ENCODE measurements around the gene MARK4. TPM values are rescaled to one million over a fixed set of nuclear protein-coding genes. Genes with fewer than 3 reads are reported as not detected.

Gene MARK4
- total RNA-seq, 1 donor from 2014 or later: 47.3 TPM

- H3K27me3 Mint-ChIP-seq: no peaks in the 10 kb centered on the region
- no peaks in the 10 kb centered on the region for H3K9me3 Mint-ChIP-seq
- DNase-seq (ENCODE audit: extremely low spot score, unreplicated experiment): no peak
- H3K4me3 Mint-ChIP-seq: peak overlapping the region; percentile 97
- H3K36me3 Mint-ChIP-seq: no peaks in the 10 kb centered on the region
- peaks cover 26% of the 10 kb centered on the region for H3K4me1 Mint-ChIP-seq (ENCODE audit: unreplicated experiment)
- TF ChIP-seq, protein P1, sequence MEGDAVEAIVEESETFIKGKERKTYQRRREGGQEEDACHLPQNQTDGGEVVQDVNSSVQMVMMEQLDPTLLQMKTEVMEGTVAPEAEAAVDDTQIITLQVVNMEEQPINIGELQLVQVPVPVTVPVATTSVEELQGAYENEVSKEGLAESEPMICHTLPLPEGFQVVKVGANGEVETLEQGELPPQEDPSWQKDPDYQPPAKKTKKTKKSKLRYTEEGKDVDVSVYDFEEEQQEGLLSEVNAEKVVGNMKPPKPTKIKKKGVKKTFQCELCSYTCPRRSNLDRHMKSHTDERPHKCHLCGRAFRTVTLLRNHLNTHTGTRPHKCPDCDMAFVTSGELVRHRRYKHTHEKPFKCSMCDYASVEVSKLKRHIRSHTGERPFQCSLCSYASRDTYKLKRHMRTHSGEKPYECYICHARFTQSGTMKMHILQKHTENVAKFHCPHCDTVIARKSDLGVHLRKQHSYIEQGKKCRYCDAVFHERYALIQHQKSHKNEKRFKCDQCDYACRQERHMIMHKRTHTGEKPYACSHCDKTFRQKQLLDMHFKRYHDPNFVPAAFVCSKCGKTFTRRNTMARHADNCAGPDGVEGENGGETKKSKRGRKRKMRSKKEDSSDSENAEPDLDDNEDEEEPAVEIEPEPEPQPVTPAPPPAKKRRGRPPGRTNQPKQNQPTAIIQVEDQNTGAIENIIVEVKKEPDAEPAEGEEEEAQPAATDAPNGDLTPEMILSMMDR (conservative IDR thresholded peaks at IDR 0.05): no peak
- H3K27ac Mint-ChIP-seq: peak overlapping the region; percentile 82
Observed at GRCh38 chr19:45250216-45250831, 747 bp upstream of the MARK4 start.

DNA sequence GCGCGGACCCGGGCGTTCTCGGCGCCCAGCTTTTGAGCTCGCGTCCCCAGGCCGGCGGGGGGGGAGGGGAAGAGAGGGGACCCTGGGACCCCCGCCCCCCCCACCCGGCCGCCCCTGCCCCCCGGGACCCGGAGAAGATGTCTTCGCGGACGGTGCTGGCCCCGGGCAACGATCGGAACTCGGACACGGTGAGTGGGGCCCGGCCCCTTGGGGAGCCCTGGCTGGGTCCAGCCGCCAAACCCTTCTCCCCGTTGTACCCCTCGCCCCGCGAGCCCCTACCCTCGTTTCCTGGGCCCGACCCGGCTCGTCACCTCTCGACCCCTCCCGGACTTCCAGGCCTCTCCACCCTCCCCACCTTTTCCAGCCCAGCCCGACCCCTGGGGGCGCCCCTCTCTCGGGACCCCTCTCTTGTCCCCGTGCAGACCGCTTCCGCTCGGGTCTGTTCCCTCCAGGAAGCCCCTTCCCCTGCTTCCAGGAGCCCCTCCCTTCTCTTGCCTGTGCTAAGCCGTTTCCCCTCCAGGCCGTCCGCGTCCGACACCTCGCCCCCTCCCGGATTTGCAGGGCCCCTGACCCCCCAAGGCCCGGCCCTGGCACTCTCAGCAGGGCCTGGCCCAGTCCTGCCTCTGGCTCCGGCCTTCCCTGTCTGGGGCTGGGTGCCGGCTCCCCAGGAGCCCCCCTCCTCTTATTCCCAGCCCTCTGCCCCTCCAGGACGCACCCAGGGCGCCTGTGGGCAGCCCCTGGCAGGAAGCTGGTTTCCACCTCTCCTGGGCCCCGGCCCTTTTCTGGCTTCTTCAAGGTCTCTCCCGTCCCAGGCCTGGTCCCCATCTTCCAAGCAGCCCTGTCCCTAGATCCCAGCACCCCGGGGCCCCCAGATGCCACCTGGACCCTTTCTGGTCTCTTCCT, 632 bp downstream of the MARK4 start:
- Mint-ChIP-seq H3K27me3 (no peaks in the 10 kb centered on the region), H3K4me3 (peak overlapping the region; percentile 87), H3K4me1 (ENCODE audit: unreplicated experiment) (peaks cover 26% of the 10 kb centered on the region), H3K36me3 (no peaks in the 10 kb centered on the region), H3K9me3 (no peaks in the 10 kb centered on the region), H3K27ac (peak overlapping the region; percentile 60)
- TF ChIP-seq, protein P1 (conservative IDR thresholded peaks at IDR 0.05): no peak
- DNase-seq (ENCODE audit: extremely low spot score, unreplicated experiment): no peak

GRCh38 chr19:45253396-45254027, 2.4 kb downstream of the MARK4 start:
- Mint-ChIP-seq H3K4me1 (ENCODE audit: unreplicated experiment) (peaks cover 26% of the 10 kb centered on the region), H3K36me3 (no peaks in the 10 kb centered on the region), H3K27ac (peak overlapping the region; percentile 60), H3K27me3 (no peaks in the 10 kb centered on the region), H3K9me3 (no peaks in the 10 kb centered on the region), H3K4me3 (peak overlapping the region; percentile 87)
- TF ChIP-seq, protein P1 (conservative IDR thresholded peaks at IDR 0.05): no peak
- DNase-seq (ENCODE audit: extremely low spot score, unreplicated experiment): no peak

- H3K4me1 Mint-ChIP-seq (ENCODE audit: unreplicated experiment): peaks cover 26% of the 10 kb centered on the region
- peak overlapping the region; percentile 87 for H3K4me3 Mint-ChIP-seq
- H3K9me3 Mint-ChIP-seq: no peaks in the 10 kb centered on the region
- DNase-seq (ENCODE audit: extremely low spot score, unreplicated experiment): no peak
- no peaks in the 10 kb centered on the region for H3K36me3 Mint-ChIP-seq
- H3K27ac Mint-ChIP-seq: peak overlapping the region; percentile 21
- TF ChIP-seq, protein P1 (conservative IDR thresholded peaks at IDR 0.05): peak; percentile 56
- H3K27me3 Mint-ChIP-seq: no peaks in the 10 kb centered on the region
Observed at GRCh38 chr19:45254044-45254531, 3.0 kb downstream of the MARK4 start.

DNA sequence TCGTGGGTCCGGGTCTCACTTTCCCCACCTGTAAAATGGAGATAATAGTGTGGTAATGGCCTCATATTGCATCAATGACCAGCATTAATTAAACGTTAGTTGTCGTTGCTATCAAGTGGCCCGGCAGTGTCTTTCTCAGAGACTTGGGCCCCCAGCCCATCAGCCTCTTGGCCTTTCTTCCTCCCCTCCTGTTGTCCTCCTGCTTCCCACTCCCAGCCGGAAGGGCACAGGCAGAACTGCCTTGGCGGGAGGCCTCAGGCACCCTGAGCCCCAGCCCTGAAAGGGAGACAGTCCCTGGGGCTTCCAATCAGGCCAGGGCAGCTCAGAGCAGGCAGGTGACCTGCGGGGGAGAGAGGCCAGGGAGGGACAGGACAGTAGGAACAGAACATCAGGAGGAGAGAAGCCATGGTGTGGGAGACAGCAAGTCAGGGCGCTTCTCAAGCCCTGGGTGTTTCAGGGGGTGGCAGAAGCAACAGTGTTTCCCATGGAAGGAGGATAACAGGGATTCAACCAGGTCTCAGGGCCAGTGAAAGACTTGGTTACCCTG, 4.6 kb downstream of the MARK4 start:
- no peak overlapping the region for H3K27ac Mint-ChIP-seq
- TF ChIP-seq, protein P1 (conservative IDR thresholded peaks at IDR 0.05): no peak
- peaks cover 24% of the 10 kb centered on the region for H3K4me1 Mint-ChIP-seq (ENCODE audit: unreplicated experiment)
- no peaks in the 10 kb centered on the region for H3K27me3 Mint-ChIP-seq
- H3K36me3 Mint-ChIP-seq: no peaks in the 10 kb centered on the region
- H3K9me3 Mint-ChIP-seq: no peaks in the 10 kb centered on the region
- H3K4me3 Mint-ChIP-seq: no peak overlapping the region
- DNase-seq (ENCODE audit: extremely low spot score, unreplicated experiment): no peak

Data from type B pancreatic cell (in vitro differentiated cells).